Retina (tissue), 1 donor: ENCODE measurements around the gene PXMP4.

Source experiments
- DNase-seq: peaks from one replicate; pipeline ENCODE4 v3.0.0-alpha.2; 2016

PXMP4 gene

DNA sequence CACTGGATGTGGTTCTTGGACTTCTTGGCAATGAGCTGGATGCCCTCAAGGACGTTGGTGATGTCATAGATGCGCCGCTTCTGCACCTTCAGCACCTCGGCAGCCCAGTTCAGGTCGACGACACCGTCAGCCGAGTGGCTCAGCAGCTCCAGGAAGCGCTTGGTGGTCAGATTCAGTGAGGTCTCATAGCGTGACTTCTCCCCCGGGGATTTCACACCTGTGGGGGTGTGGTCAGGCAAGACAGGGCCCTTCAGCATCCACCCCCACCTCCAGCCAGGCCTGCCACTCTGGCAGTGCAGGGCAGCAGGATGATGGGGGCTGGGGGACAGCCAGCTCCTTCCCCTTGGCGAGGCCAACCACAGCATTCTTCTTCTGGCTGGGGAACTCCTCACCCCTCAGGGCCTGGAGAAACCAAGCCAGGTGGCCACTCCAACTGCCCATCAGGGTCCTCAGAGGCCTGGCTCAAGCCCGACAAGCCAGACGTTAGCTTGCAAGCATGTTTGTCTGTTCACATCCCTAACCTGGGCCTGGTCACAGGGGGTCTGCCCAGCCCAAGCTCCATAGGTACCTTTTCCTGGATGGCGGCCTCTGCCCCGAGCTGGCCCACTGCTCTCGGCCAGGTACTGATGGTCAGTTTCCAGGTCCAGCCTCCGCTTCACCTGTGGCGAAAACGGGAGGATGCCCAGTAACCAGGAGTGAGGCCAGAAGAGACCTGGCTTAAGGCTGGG is 40.2 kb downstream of the PXMP4 start:
- no peak for DNase-seq

DNA sequence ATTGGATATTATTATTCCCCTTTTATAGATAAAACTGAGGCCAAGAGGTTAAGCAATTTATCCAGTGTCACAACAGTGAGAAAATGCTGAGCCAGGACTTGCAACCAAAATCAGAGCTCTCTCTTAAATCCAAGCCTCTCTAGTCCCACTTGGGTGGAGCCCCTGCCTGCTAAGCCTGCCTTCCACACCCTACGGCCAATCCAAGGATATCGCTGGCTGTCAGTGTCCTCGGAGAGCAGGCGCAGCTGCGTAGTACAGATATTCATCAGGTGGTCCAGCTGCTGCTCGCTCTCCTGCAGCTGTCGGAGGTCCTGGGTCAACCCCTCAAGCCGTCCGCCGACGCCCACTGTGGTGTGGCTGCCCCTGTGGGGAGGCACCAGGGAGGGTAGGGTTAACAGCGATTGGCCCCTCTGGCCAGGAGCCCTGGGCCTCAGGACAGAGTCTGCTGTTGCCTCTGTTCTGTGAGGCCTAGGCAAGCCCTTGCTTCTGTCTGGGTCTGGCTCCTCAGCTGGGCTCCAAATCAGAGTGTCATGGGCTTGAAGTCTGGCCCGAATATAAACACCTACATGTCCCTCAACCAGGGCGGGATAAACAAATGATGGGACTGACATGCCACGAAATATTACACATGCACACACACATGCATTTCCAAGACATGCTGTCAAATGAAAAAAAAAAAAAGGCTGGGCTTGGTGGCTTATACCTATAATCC is 42.0 kb downstream of the PXMP4 start:
- DNase-seq: no peak

DNA sequence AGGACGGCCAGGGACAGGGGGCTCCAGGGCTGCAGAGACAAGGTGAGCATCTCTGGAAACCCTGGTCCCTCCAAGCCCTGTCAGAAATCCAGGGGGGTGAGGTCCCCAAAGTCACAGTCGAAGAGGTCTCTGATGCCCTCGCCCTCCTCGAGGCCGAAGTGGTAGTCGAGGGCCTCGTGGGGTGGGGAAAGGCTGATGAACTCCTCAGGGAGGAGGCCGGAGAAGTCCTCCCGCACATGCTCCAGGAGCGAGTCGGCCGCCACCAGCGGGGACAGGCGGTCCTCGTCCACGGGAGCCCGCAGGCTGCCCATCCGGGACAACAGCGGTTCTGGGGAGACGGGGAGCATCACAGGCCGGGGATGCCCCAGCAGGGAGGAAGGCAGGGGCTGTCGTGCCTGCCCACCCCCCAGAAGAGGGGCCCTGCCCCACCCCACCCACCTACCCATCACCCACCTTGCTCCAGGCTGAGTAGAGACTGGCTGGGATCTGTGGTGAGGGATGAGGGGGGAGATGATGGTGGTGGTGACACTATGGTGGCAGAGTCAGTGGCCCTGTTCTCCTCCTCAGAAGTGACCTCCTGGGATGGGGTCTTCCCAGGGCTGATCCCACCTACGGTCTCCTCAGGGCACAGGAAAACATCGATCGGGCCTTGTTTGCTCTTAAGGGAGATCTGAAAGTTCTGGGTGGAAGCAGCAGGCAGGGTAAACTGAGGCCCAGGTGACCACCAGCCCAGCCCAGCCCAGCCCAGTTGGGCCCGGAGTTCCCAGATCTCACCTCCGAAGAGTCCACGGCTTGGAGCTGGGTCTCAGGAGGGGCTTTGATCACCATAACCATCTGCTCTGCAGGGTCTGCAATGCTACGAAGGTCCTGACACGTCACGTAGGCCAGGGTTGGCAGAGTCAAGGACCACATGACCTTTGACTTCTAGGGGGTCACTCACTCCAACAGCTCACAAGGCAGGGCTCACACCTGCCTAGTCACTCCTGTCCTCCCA is 43.2 kb downstream of the PXMP4 start:
- no peak for DNase-seq

DNA sequence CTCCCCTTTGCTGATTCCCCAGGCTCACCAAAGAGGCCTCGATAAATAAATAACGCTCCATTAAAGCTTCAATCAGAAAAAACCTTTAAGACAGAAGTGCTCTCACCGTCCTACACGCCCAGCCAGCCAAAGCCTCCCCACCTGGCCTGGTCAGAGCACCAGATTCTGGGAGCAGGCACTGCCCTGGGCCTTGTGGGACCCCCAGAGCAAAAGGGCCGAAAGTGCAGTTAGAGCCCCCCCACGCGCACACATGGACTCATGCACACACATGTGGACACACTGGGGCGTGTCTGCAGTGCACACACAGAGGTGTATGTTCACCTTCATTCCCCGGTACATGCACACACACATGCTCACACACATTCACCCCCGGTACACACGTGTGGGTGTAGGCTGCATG is 44.0 kb downstream of the PXMP4 start:
- DNase-seq: peak; percentile 35

DNA sequence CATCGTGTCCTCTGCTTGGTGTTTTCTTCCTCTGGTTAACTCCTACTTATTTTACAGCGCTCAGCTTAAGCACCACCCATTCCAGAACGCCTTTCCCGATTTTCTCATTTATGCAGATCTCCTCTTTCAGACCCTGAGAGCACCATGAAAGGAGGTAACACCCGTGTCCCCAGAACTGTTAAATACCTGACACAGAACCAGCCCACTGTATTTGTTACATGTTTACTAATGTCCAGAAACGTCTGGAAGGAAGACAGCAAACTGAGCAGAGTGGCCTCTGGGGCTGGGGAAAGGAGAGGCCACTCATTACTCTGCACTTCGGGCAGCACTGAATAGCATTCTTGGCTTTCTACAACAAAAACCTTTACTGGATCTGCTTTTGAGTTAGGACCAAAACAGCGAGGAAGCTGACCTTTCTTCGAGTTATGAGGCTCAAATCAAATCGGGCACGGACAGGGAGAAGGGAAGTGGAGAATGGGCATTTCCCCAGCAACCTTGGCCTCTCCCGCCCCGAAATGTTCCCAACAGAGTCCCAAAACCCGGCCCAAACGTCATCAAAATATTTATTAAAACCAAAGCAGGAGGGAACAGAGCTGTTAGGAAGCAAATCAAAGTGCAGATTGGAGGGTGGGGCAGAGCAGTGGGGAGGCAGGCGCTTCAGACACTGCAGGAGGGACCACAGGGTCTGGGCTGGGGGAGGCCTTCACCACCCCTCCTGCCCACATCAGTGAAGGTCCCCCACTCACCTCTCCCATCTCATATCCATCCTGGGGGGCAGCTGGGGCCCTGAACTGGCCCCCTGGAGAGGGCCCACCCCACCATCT is 44.8 kb downstream of the PXMP4 start:
- DNase-seq: no peak

DNA sequence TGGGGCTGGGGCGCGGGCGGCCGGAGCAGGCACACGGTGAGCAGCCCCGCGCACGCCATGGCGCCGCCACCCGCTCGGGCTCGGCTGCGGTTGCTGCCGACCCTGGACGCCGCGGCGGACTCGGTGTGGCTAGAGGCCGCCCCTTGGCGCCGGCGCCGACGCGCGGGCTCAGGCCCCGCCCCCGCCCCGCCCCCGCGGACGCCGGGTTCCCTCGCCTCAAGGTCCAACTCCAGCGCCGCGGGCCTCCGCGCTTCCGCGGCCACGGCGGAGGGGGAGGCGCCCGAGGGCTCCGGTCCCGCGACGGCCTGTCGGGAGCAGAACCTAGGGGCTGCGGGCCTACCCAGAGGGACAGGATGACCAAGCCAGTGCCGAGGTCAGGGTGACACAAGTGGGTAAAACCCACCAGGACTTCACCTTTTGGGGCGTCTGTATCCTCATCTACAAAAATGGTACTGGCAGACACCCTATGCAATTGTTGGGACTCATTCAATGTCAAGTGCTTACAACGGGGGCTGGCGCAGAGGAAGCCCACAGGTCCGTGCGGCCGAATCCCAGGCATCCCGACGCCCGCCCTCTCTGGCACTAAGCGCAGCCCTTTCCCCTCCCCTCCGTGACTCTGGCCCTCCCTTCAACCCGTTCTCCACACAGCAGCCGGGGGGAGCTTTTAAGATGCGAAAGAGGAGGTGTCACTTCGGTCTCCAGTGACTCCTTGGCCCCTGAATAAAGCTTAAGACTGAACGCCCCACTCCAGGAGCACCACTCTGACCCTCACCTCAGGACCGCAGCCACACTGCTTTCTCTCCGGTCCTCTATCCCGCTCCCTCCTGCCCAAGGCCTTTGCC is 45.6 kb downstream of the PXMP4 start, which contains the start of gene NECAB3:
Gene NECAB3 (minus strand): TSS at position 135 of the 842 bp plus-strand sequence. CDS start 76 bp downstream, at position 59.
- DNase-seq: peak; percentile 84

DNA sequence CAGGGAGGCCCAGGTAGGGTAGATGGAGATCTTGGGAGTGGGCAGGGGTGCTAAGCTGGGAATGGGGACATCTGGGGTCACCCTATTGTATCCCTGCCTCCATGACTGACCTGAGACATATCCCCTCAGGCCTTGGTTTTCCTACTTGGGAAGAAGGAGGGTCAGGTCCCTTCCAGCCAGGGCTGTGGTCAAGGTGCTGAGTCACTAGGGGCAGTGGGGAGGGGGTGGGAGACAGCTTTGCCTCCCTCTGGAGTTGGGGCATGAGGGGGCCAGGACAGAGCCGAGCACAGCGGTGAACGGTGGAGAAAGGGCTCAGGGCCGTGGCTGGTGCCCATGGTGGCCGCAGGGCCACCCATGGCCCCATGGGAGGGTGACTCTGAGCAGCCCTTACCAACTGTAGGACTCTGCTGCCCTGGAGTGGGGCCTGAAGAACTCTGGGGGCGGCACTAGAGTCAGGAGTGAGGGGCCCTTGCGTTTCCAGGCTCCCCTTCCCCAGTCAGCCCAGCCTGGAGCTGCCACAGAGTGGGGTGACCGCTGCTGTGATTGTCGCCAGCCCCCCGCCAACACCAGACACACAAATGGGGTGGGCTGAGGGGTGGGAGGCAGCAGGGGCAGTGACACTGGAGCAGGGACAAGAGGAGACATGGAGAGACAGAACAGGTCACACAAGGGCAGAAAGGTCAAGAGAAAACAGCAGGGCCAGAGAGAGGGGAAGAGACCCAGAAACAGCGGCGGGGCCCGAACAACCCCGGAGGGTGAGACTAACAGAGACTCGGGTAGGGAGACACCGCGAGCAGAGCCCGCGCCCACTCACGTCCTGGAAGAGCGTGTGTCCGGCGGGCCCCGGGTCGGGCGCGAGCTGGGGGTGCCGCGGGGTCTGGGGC is 46.5 kb downstream of the PXMP4 start:
- DNase-seq: peak; percentile 46

DNA sequence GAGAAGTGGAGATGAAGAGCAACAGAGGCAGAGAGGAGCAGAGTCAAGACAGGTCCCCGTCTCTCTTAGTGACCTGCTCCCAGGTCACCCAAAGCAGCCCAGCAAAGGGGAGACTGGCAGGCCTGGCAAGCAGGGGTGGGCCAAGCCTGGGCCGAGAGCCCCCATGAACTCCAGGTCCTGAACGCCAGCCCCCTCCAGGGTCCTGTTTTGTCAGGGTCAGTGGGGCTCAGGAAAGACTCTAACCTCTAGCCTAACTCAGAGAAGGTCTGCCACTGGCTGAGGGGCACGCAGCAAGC is 47.0 kb downstream of the PXMP4 start:
- DNase-seq: no peak

DNA sequence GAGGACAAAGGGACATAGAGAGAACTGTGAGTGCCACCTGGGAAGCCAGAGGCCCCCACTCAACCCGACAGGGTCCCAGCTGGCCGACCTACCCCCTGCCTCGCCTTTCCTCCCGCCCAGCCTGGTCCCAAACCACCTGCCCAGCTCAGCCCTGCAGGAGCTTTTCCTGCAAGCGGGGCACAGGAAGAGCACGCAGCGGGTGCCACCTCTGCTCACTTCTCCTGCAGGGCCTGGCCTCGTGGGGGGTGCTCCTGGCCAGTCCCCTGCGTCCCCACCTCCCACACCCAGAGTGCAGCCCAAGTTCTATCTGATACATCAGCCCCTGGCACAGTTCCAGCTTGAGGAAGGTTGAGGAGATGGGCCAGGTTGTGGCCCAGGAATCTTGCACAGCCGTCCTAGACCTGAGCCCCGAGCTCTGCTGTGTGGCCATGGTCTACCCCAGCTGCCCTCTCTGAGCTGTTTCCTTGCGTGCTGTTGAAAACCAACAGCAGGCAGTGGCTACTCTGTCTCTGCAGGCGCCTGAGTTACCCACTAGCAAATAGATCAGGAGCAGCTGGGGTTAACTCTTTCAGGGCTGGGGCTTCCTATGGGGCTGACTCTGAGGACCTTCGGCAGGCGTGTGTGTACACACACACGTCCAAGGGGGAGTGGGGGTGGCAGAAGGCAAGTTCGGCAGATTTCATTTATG is 47.5 kb downstream of the PXMP4 start:
- peak; percentile 56 for DNase-seq

DNA sequence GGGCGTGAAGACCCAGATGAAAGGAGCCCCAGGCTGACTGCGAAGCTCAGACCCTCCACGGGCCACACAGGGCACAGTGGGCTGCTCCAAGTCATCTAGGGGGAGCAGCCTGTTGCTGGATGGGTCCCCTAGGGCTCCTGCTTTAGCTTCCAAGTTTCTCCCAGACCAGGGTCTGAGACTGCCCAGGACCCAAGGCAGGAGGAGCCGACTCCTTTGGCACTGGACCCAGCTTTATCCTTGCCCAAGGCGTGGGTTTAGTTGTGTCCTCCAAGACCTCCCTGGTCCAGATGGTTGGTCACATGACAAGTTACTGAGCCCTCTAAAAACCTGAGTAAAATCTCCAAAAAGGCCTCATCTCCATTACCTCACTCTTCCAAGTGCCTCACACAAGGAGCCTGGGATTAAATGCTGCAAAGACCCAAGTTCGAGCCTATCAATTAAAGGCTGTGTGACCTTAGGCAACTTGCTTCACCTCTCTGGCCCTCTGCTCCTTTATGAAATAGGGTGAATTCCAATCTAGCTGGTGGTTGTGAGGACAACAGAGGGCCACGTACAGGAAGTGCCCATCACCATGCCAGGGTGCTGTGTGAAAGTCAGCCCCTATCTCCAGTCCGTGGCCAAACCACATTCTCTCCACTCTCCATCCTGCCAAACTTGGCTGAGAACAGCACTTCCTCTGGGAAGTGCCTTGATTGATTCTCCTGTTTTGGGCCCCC is 48.4 kb downstream of the PXMP4 start:
- DNase-seq: no peak

DNA sequence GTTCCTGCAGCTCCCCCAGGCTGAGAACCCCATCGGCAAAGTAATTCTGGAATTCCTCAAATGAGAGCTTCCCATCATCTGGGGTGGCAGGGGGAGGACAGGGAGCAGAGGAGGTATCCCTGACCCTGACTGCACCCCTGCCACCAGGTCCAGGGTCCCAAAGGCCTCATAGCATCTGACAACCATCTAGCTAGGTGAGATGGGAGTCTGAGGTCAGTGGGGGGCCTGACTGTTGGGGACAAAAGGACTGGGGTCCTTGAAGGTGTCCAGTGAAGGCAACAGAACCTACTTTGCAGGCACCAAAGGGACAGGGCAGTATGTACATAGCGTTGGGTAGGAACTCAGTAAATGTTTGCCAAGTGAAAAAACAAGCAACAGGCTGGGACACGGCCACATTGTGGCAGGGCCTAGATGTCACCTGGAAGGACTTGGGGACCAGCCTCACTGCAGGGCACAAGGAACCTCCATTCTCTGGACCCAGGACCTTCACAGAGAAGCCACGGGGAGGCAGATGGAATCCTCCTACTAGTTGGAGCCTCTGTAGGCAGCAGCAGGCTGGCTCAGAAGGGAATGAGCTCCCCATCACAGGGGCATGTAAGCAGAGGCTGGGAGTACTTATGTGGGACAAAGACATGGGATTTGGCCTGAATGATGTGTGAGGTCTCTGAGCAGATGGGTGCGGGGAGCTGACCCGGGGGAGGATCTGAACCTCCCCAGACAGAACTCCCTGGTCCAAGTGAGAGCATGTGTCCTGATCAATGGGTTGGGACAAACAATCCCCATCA is 49.2 kb downstream of the PXMP4 start:
- no peak for DNase-seq

DNA sequence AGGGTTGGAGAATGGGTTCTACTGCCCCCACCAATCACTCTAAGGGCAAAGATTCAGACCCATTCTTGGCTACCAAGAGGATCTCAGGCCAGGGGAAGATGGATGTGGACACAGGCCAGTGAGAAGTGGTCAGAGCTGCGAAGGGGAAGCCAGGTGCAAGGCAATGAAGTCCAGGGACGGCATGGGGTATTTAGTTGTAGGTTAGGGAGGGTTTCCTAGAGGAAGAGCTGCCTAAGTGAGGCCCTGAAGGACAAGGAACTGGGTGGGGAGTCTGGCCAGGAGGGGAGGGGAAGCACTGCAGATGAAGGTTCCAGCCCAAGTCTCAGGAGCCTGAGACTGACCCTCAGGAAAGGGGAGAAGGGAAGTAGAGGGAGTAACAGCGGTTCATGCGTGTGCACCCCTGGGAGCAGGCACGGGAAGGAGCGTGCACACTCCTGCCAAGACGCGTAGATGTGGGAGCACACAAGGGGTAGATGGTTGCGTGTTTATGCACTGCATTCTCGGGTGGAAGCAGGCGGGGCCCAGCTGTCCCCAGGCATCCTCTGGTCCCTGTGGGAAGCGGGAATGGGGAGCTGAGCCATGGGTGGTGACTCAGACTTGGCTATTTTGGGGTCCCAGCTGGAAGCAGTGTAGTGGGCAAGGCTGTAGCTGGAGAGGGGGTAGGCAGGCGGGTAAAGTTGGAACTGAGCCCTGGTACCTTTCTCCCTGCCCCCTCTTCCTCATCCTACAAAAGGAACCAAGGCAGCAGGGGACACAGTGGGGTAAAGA is 50.1 kb downstream of the PXMP4 start:
- DNase-seq: no peak

DNA sequence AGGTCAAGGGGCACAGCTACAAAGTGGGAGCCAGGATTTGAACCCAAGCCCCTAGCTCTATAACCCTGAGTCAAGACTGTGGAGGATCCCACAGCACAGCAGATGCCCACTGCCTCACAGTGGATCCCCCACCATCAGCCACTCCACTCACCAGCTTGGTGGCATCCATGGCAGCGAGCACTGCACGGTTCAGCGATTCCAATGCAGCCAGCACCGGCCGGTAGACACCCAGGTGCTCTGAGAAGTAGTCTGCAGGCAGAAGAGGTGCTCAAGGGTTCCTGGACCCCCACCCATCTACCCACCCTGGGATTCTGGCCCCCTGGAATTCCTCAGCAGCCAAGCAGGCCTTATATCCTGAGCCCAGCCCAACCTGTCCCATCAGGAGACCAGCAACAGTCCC is 50.9 kb downstream of the PXMP4 start:
- no peak for DNase-seq

DNA sequence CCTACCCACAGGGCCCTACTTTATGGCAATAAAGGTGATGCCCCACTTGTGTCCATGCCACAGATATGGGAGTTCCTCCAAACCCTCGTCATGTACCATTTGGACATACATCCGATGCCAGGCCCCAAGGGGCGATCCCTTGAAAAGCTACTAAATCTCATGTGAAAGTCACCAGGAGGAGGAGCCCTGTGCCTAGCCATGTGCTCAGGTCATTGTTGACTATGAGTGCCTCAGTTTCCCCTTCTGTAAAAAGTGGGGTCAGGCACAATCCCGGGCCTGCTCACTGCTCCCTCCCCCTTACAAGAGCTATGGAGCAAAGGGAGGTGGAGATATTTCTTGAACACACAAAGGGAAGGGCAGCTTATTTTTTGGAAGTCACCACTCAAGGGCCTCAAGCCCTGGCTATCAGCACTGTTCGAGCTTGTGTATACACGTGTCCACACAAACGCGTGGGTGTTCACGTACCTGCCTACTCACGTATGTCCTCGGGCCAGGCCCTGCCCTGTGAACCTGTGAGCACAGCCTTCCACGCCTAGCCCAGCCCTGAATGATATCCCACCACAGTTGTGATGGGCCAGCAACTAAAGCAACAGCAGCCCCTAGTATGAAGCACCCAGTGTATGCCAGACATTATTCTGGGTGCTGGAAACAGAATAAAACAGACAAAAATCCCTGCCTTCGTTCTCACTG is 51.5 kb downstream of the PXMP4 start:
- DNase-seq: no peak

DNA sequence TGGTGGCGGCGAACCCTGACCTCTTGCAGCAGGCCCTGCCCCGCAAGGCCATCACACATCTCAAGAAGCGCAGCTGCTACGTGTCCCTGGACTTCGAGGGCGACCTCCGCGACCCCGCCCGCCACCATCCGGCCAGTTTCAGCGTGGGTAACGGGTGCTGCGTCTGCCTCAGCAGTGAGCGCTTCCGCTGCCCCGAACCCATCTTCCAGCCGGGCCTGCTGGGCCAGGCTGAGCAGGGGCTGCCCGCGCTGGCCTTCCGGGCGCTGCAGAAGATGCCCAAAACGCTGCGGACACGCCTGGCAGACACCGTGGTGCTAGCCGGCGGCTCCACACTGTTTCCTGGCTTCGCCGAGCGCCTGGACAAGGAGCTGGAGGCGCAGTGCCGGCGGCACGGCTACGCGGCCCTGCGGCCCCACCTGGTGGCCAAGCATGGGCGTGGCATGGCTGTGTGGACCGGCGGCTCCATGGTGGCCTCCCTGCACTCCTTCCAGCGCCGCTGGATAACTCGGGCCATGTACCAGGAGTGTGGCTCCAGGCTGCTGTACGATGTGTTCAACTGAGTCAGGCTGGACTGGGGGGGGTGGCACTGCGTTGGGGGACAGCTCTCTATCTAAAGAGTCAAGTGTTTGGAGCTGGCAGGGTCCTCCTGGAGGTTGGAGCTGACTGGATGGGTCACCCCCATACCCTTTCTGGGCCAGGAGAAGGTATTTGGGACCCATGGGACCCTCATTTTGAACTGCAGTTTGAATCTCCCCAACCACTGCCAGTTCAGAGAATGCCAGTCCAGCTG is 52.2 kb downstream of the PXMP4 start:
- DNase-seq: peak; percentile 93

DNA sequence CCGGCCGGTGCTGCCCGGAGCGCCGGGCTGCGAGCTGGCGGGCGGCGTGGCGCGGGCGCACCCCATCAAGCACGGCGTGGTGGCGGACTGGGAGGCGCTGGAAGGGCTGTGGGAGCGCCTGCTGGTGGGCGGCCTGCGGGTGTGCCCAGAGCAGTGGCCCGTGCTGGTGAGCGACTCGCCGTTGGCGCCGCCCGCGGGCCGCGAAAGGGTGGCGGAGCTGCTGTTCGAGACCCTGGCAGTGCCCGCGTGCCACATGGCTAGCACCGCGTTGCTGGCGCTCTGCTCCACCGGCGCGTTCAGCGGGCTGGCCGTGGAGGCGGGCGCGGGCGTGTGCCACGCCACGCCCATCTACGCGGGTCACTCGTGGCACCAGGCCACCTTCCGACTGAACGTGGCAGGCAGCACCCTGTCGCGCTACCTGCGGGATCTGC is 52.9 kb downstream of the PXMP4 start:
- DNase-seq: no peak
